CD1c-positive myeloid dendritic cell (primary cell): ENCODE results near the gene SEMA4D.

Experiments used
- DNase-seq: peaks from one replicate; pipeline ENCODE4 v3.0.0-alpha.2; 2016; ENCODE audit errors: extremely low spot score

SEMA4D gene

GRCh38 chr9:89444925-89445765 lies 52.8 kb downstream of the SEMA4D start:
- DNase-seq, result no peak

GRCh38 chr9:89444274-89444673 lies 53.6 kb downstream of the SEMA4D start:
- DNase-seq, result no peak

- peak; percentile 82 for DNase-seq
Observed at GRCh38 chr9:89442981-89443814, 54.7 kb downstream of the SEMA4D start.

- DNase-seq, result peak; percentile 56
Observed at GRCh38 chr9:89442501-89442978, 55.4 kb downstream of the SEMA4D start.

- DNase-seq, result no peak
Observed at GRCh38 chr9:89441986-89442385, 55.9 kb downstream of the SEMA4D start.

- DNase-seq, result peak; percentile 38
Observed at GRCh38 chr9:89441655-89441970, 56.3 kb downstream of the SEMA4D start.

GRCh38 chr9:89440951-89441654 lies 56.8 kb downstream of the SEMA4D start:
- peak; percentile 35 for DNase-seq

GRCh38 chr9:89440548-89440947 lies 57.4 kb downstream of the SEMA4D start:
- peak; percentile 95 for DNase-seq

GRCh38 chr9:89440046-89440445 lies 57.9 kb downstream of the SEMA4D start:
- DNase-seq, result peak; percentile 56

GRCh38 chr9:89439571-89439970 lies 58.3 kb downstream of the SEMA4D start:
- DNase-seq, result no peak

GRCh38 chr9:89438194-89438593 lies 59.7 kb downstream of the SEMA4D start:
- DNase-seq, result no peak

- DNase-seq, result no peak
Observed at GRCh38 chr9:89437772-89438171, 60.1 kb downstream of the SEMA4D start.

GRCh38 chr9:89436963-89437625 lies 60.8 kb downstream of the SEMA4D start:
- DNase-seq, result peak; percentile 65

GRCh38 chr9:89436326-89436725 lies 61.6 kb downstream of the SEMA4D start:
- DNase-seq, result no peak

- no peak for DNase-seq
Observed at GRCh38 chr9:89435071-89435823, 62.7 kb downstream of the SEMA4D start.

- no peak for DNase-seq
Observed at GRCh38 chr9:89434636-89435035, 63.3 kb downstream of the SEMA4D start.

- DNase-seq, result no peak
Observed at GRCh38 chr9:89433826-89434225, 64.1 kb downstream of the SEMA4D start.

- DNase-seq, result no peak
Observed at GRCh38 chr9:89432986-89433530, 64.9 kb downstream of the SEMA4D start.

- no peak for DNase-seq
Observed at GRCh38 chr9:89431930-89432725, 65.8 kb downstream of the SEMA4D start.

- DNase-seq, result no peak
Observed at GRCh38 chr9:89430995-89431394, 66.9 kb downstream of the SEMA4D start.
